ENCODE data around the gene CD44.

The CD44 gene

GRCh38 chr11:35179466-35180135 lies 40.6 kb downstream of the CD44 start:
- DNase-seq, result no peak

GRCh38 chr11:35180317-35181233 lies 41.6 kb downstream of the CD44 start:
- no peak for DNase-seq

GRCh38 chr11:35182317-35182939 lies 43.5 kb downstream of the CD44 start:
- DNase-seq, result no peak

GRCh38 chr11:35183326-35183925 lies 44.5 kb downstream of the CD44 start:
- no peak for DNase-seq

- no peak for DNase-seq
Observed at GRCh38 chr11:35185696-35186095, 46.7 kb downstream of the CD44 start.

- no peak for DNase-seq
Observed at GRCh38 chr11:35187996-35188395, 49.0 kb downstream of the CD44 start.

- DNase-seq, result no peak
Observed at GRCh38 chr11:35190804-35191348, 51.9 kb downstream of the CD44 start.

GRCh38 chr11:35192347-35192746 lies 53.4 kb downstream of the CD44 start:
- DNase-seq, result no peak

- no peak for DNase-seq
Observed at GRCh38 chr11:35193767-35194166, 54.8 kb downstream of the CD44 start.

- no peak for DNase-seq
Observed at GRCh38 chr11:35197292-35197691, 58.3 kb downstream of the CD44 start.

GRCh38 chr11:35200811-35201341 lies 61.9 kb downstream of the CD44 start:
- DNase-seq, result no peak

GRCh38 chr11:35204614-35205013 lies 65.6 kb downstream of the CD44 start:
- no peak for DNase-seq

- no peak for DNase-seq
Observed at GRCh38 chr11:35206616-35207015, 67.6 kb downstream of the CD44 start.

GRCh38 chr11:35207471-35208403 lies 68.8 kb downstream of the CD44 start:
- DNase-seq, result no peak

- DNase-seq, result no peak
Observed at GRCh38 chr11:35208795-35209194, 69.8 kb downstream of the CD44 start.

GRCh38 chr11:35210876-35211546 lies 72.0 kb downstream of the CD44 start:
- no peak for DNase-seq

GRCh38 chr11:35211952-35212351 lies 73.0 kb downstream of the CD44 start:
- no peak for DNase-seq

- DNase-seq, result no peak
Observed at GRCh38 chr11:35214226-35214770, 75.3 kb downstream of the CD44 start.

- DNase-seq, result no peak
Observed at GRCh38 chr11:35214792-35215193, 75.8 kb downstream of the CD44 start.

- no peak for DNase-seq
Observed at GRCh38 chr11:35215945-35216344, 77.0 kb downstream of the CD44 start.

All from SHP77 treated with DMSO at 0.1 percent for 48 hours (cell line).